GM12872 (cell line): Measurements from ENCODE around the gene HOXA7.

Experiments used
- TF ChIP-seq, protein P1 (sequence below): IDR thresholded peaks from 3 replicates; pipeline ENCODE4 v1.5.1; 2011; ENCODE audit warnings: low read depth, mild to moderate bottlenecking, low read length, moderate library complexity; ENCODE audit not compliant: insufficient read depth

HOXA7 gene

DNA sequence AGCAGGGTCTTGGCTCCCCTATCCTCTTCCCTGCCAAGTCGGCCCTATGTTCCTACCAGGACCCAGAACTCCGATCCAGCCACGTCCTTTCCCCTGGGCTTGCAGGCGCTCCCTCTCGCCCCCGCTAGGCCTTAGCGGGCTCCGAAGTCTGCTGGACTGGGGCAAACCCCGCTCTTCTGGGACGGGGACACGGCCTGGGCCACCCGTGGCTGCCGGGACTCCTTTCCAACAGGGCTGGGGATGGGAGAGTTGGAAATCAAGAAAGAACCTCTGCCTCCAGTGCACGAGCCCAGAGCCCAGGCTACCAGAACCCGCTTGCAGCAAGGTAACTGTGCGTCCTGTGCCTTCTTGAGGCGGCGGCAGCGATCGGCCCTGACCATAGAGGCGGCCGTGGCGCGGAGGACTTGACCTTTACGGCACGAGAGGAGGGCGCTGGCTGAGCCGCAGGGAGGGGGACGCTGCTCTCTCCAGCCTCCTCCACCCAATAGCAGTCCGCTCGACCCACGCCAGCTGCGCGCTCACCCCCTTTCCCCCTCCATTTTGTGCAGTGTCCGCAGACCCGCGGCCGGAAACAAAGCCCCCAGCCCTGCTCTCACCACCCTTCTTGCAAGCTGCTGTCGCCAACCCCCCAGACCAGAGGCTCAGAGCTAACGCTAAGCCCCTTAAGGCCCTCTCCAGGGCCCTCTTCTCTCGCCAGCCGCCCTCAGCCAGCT, 35.5 kb upstream of the HOXA7 start:
- TF ChIP-seq, protein P1, sequence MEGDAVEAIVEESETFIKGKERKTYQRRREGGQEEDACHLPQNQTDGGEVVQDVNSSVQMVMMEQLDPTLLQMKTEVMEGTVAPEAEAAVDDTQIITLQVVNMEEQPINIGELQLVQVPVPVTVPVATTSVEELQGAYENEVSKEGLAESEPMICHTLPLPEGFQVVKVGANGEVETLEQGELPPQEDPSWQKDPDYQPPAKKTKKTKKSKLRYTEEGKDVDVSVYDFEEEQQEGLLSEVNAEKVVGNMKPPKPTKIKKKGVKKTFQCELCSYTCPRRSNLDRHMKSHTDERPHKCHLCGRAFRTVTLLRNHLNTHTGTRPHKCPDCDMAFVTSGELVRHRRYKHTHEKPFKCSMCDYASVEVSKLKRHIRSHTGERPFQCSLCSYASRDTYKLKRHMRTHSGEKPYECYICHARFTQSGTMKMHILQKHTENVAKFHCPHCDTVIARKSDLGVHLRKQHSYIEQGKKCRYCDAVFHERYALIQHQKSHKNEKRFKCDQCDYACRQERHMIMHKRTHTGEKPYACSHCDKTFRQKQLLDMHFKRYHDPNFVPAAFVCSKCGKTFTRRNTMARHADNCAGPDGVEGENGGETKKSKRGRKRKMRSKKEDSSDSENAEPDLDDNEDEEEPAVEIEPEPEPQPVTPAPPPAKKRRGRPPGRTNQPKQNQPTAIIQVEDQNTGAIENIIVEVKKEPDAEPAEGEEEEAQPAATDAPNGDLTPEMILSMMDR = no peak

- TF ChIP-seq, protein P1 = no peak
Observed at GRCh38 chr7:27191161-27191731, 34.8 kb upstream of the HOXA7 start.

DNA sequence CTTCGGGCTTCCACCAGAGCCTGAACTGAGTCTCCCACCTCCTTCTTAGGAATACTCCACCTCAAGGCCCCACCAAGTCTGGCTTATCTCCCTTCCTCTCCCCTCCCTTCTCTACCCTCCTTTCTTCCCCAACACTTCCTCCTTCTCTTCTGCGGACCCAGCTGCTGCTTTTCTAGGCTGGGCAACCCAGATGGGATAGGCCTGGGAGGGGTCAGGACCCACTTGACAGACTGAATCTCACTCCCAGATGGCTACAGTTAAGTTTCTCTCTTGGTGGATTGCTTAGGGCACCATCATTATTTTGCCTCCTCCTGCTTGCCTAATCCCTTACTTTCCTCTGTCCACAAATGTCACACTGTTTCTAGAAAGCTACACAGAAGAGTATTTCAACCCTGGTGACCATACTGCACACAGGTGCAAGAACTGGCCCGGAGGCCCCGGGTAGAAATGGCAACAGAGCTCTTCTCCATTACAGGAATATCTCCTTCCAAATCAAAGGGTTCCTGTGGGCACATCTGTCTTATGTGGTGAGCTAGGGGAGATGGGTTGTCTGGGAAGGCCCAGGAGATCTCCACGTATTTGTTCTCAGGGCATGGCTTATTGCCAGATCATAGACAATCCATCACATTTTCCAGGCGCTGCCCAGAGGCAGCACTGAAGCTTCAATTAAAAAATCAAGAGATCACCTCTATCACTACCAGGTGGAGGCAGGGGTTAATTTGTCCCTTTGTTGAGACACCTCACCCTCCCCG, 33.7 kb upstream of the HOXA7 start:
- TF ChIP-seq, protein P1 = no peak

- TF ChIP-seq, protein P1 = no peak
Observed at GRCh38 chr7:27189295-27189996, 33.0 kb upstream of the HOXA7 start.

GRCh38 chr7:27188386-27189294, 32.2 kb upstream of the HOXA7 start:
- TF ChIP-seq, protein P1 = no peak

DNA sequence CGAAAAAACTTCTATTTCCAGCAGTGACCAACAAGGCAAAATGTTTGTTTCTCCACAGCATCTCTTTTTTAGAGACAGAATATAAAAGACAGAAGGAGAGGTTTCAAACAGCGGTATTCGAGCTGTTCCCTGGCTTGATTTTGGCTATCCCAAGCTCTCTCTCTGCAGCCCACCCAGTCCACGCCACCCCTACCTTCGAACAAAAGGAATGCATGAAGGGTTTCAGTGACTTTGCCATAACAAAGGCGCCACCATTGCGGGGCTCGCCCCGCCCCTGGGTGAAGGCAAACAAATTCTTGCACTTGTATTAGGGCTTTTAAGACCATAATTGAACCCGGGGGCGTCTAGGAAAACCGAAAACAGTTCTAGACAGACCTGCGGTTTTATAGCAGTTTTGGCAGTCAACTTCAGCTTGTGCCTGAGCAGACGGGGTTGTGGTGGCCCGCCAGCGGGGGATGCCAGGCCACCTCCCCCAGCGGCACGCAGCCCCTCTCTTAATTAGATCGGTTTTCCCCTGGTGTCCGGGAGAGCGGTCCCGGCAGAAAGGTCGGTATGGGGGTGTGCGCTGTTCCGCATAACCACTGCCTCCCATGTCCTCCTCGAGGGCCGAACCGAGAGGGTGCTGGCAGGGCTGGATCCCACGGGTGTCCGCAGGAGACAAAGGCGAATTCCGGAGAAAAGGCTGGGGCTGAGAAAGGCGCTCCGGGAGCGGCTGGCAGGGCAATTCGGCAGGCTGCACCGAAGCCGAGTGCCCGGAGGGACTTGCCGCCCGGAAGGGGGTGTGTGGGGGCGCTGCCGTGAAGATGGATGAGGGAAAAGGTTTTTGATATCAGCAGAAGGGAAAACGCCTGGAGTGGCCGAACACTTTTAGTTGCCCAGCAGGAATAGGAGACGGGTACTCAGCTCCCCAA, 31.3 kb upstream of the HOXA7 start:
- TF ChIP-seq, protein P1 = no peak
